HG03378 (cell line): ENCODE measurements around the gene C3orf22.
"Not testable (repeated sequence)": the region's sequence is repeated elsewhere in the genome, so short reads cannot be mapped to it uniquely, and the experiment has no call there.

Experiments
- ATAC-seq: cut with Tn5 transposase; IDR thresholded peaks from one replicate; pipeline ENCODE4 v1.9.1; 2021; ENCODE audit warnings: mild to moderate bottlenecking, moderate library complexity; ENCODE audit not compliant: unreplicated experiment

The C3orf22 gene

DNA sequence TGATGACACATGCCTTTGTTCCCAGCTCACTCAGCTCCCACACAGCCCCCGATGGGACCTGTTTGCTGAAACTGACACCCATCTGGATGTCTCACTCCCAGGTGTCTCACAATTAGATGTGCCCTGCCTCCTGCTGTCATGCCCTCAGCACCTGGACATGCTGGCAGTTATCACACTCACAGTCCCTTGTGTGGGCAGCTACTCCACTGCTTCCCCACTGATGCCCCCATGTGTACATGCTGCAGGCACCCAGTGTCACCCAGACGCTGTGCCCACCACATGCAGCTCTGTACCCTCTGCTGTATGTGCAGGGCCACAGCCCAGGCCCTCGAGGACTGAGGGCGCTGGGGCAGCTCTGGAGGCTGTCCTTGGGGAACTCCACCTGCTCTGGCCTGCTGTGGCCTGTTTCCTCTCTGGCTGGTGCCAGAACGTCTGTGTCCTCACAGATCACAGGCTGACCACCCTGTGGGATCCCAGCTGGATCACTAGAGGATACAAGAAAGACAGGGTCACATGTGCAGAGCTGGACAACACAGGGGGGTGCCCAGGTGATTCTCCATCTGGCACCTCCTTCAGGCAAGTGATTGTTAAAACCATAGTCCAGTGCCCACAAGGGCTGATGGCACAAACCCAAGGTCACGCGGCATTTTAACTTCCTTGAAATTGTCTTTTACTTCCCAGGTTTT lies 14.0 kb downstream of the C3orf22 start:
- ATAC-seq: no peak

- ATAC-seq: no peak
Observed at GRCh38 chr3:126543457-126544061, 15.2 kb downstream of the C3orf22 start.

DNA sequence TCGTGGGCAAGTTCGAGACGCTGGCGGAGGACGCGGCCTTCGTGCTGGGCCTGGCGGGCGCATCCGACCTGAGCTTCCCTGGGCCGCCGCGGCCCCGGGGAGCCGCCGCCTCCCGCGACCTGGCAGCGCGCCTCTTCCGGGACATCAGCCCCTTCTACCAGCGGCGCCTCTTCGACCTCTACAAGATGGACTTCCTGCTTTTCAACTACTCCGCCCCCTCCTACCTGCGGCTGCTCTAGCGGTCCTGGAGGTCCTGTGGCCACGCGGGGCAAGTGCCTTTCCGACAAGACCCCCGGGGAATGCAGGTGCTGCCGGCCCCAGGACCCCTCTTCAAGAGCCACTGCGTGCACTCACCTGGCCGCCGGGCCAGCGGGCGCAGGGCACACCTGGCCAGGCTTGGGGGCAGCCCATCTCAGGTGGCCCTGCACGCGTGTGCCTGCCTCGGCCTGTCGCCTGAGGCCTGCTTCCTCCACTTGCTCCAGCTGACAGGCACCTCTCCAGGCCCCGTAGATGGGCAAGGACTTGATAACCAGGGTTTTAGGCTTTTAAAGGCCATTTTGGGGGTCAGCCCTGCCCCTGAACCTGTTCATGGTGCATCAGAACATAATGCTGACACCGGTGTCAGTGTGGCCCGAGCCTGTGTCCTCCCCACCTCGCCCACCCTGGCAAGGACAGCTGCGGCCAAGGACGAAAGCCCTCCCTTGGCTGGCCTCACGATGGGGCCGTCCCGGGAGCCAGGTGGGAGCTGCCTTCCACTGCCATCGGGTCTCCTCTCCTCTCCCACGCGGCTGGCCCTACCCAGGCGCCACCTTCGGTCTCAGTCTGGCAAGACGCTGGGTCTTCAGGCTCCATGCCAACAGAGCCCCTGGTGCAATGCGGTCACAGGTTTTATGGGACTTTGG lies 16.1 kb downstream of the C3orf22 start:
- no peak for ATAC-seq

DNA sequence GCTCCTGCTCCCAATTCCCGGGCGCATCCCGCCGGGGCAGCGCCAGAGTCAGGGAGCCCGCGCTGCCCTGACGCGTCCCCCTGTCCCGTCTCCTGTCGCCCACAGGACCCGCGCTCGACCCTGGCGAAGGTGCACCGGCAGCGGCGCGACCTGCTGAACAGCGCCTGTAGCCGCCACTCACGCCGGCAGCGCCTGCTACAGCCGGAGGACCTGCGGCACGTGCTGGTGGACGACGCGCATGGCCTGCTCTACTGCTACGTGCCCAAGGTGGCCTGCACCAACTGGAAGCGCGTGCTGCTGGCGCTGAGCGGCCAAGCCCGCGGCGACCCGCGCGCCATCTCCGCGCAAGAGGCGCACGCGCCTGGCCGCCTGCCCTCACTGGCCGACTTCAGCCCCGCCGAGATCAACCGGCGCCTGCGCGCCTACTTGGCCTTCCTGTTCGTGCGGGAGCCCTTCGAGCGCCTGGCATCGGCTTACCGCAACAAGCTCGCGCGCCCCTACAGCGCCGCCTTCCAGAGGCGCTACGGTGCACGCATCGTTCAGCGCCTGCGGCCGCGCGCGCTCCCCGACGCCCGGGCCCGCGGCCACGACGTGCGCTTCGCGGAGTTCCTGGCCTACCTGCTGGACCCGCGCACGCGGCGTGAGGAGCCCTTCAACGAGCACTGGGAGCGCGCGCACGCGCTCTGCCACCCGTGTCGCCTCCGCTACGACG lies 16.9 kb downstream of the C3orf22 start:
- no peak for ATAC-seq

GRCh38 chr3:126540951-126541627 lies 17.6 kb downstream of the C3orf22 start:
- ATAC-seq: no peak

DNA sequence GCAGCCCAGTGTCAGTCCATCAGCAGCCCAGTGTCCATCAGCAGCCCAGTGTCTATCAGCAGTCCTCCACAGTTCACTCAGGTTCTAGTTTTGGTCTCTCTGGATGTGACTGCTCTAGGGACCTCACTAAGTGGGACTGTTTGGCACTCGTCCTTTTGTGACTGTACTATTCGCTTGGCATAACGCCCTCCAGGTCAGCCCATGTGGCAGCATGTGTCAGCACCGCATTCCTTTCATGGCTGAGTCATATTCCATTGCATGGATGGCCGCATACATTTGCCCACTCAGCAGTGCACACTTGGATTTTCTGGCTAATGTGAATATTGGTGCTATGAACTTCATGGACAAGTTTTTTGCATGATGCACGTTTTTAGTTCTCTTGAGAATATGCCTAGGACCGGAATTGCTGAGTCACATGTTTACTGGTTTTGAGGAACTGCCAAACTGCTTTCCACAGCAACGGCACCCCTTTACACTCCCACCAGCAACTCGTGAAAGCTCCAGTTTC lies 18.3 kb downstream of the C3orf22 start:
- no peak for ATAC-seq

GRCh38 chr3:126539558-126540250 lies 19.0 kb downstream of the C3orf22 start:
- ATAC-seq: no peak

GRCh38 chr3:126538966-126539365 lies 19.8 kb downstream of the C3orf22 start:
- ATAC-seq: no peak

GRCh38 chr3:126538316-126538715 lies 20.4 kb downstream of the C3orf22 start:
- no peak for ATAC-seq

DNA sequence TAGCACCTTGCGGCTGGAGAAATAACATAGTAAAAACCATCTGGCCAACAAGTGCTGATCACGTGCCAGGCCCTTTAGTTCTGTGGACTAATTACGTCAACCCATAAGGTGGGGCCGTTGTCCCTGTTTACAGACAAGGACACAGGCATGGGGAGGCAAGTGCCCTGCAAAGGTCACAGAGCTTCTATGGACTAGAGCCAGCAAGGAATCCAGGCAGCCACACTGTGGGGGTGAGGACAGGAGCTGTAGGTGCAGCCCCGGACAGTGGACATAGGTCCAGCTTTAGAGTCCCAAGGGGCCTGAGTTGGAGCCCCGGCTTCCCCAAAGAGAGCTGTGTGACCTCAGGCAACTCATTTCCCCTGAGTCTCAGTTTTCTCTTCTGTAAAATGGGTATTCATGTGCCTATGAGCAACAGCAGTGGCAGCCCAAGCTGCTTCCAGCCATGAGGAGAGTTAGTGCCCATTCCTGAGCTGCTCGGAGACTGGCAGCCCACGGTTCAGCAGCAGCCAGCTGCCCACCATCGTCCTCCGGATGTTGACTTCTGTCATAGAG lies 20.9 kb downstream of the C3orf22 start:
- ATAC-seq: no peak

DNA sequence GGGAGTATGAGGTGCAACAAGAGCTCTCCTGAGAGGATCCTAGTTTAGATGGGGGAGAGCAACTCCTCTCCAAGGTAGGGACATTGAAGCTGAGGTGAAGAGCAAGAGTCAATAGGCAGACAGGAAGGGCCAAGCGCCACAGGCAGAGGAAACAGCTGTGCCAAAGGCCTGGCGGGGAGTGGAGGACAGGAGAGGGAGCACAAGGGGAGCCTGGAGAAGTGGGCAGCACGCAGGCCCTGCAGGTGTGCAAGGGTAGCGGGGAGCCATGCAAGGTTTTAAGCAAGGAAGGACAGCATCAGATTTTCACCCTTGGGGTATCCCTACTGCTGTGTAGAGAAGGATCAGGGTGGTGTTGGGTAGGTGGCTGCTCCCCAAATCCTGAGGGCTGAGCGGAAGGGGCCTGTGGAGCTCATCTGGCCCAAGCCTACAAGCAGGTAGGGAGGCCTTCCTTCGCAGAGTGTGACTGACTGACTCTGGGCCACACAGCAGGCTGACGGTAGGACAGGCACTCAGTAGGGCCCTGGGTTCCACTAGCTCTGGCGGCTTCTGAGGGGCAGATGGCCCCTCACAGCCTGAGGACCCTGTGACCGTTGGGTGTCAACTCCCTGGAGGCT lies 21.5 kb downstream of the C3orf22 start:
- no peak for ATAC-seq

DNA sequence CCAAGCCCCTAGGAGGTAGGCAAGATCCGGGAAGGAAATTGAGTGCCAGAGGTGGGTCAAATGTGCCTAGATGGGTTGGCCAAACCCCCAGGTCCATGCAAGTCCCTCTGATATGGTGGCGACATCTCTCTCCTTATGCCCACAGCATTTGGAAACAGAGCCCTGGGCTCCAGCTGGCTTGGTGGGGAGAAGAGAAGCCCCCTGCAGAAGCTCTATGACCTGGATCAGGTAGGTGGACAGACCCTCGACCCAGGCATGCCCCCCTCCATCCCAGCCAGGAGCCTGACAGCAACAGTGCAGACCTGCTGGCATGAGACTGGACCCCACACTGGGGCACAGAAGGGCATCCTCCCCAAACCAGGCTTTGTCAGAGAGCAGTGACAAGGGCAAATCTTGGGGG lies 22.6 kb downstream of the C3orf22 start:
- ATAC-seq: no peak

- no peak for ATAC-seq
Observed at GRCh38 chr3:126535636-126536035, 23.1 kb downstream of the C3orf22 start.

- ATAC-seq: not testable (repeated sequence)
Observed at GRCh38 chr3:126534716-126535115, 24.0 kb downstream of the C3orf22 start.

GRCh38 chr3:126533506-126533905 lies 25.2 kb downstream of the C3orf22 start:
- no peak for ATAC-seq

DNA sequence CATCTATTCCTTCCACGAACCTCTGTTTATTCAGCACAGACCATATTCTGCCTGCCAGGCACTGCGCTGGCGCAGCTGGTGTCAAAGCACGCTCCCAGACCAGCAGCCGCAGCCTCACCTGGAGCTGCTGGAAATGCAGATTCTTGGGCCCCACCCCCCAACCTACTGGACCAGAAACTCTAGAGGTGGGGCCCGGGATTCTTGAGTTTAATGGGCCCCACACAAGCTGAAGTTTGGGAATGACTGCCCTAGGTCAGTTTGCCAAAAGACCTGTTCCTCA lies 27.7 kb downstream of the C3orf22 start:
- ATAC-seq: no peak

DNA sequence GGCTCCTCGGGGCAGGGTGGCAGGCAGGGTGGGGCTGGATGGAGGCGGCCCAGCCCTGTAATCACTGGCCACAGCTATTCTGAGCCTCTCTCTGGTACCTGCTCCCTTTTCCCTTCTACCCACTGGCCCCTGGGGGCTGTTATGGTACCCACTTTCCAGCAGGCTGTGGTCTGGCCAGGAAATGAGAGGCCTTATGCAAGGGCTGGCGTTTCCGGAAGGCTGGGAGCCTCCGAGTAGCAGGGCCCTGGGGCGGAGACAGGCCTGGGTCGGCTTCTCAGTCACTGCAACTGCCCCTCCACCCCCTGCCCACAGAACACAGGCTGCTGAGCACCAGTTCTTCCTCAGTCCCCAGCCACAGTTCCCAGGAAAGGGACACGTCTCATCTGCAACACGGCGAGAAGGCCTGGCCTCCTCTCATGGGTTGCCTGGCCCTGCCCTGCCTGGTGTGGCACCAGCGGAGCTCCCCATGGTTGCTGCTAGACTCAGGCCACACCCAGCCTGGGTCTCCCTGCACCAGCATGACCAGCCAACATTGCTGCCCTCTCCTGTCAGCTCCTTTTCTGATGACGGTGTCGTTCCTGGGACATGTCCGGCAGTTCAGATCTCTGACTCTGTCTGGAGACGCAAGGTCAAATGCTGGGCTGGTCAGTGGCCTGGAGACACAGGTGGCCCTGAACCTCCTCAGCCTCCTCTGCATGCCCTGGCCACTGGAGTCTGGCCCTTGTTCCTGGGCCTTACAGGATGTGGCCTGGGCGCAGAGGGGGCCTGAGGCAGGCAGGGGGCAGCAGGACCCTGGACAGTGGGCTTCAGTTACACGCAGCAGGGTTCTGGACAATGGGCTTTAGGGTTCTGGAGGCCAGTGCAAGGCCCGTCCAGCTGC lies 28.3 kb downstream of the C3orf22 start:
- no peak for ATAC-seq

DNA sequence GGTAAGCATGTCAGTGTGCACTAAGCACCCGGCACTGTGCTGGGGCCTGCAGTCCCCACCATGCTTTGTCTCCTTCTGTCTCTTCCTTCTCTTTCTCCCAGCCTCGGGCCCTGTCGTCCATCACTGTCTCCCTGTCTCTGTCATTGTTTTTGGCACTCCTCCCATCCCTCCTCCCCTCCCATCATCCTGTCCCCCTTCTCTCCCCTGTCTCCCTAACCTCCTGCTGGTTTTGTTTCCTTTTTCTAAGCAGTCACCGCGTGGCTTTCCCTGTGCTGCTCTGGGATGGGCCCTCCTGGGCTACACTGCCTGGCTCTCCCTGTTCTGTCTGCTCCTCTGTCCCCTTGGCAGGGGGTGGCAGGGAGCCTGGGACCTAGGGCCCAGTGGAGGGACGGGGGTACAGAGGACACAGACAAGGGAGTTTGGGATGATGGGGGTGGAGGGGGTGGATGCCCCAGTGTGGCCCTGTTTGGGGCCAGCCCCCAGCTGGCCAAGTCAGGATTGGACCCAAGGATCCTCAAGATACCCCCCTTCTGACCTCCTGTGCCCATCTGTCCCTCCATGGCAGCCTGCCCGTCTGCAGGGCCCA lies 29.1 kb downstream of the C3orf22 start:
- no peak for ATAC-seq
